PC-9 (cell line): Measurements from ENCODE around the gene DCLK3.

Source experiments
- CTCF ChIP-seq: fragments of 200-600 bp; sonication (generic); conservative IDR thresholded peaks from 2 replicates; pipeline ENCODE4 v1.6.1; 2017; ENCODE audit warnings: mixed run types, antibody characterized with exemption, mild to moderate bottlenecking, moderate library complexity
- EZH2 ChIP-seq: fragments of 200-600 bp; sonication (generic); IDR thresholded peaks from 2 replicates; pipeline ENCODE4 v1.8.0; 2017; ENCODE audit warnings: antibody characterized with exemption, low read depth

- TF ChIP-seq CTCF (no peak), EZH2 (no peak)
Observed at GRCh38 chr3:36698314-36698713, 66.0 kb downstream of the DCLK3 start.
